Measurements from ENCODE around the gene EZR.

- TF ChIP-seq CTCF (IDR thresholded peaks at IDR 0.05) = no peak
- no peak for TF ChIP-seq POLR2A (IDR thresholded peaks at IDR 0.05)
Observed at GRCh38 chr6:158778005-158778527, 41.1 kb downstream of the EZR start.
